Caco-2 (cell line): Measurements from ENCODE around the gene QDPR. TPM values are rescaled to one million over a fixed set of nuclear protein-coding genes. Genes with fewer than 3 reads are reported as not detected.

Experiments used
- BruUV-seq: library from RNA; stranded (reverse); fragments of 400-500 nt; replicated peaks from 2 replicates; lab custom pipeline; 2021; lab: Mats Ljungman, UMichigan
- CTCF ChIA-PET: fragments of 300-600 bp; sonication (Branson Sonifier 250); formaldehyde crosslinking; loops from one replicate; lab custom pipeline; 2022; ENCODE audit warnings: antibody characterized with exemption; lab: Charles Lee
- POLR2A ChIA-PET: fragments of 300-600 bp; sonication (Branson Sonifier 250); formaldehyde crosslinking; loops from one replicate; lab custom pipeline; 2022; ENCODE audit warnings: antibody characterized with exemption; lab: Charles Lee
- DNase-seq, 2 experiments: peaks; one replicate each; pipeline versions ENCODE4 v3.0.0 to v3.0.0-alpha.2; 2020 to 2022
- H3K27me3 ChIP-seq: replicated peaks from 2 replicates; pipeline ENCODE4 v1.6.0; 2011; ENCODE audit warnings: low read length; ENCODE audit not compliant: control insufficient read depth, insufficient read depth
- H3K36me3 ChIP-seq: 2 replicates; pipeline ENCODE4 v1.5.1; 2011; ENCODE audit warnings: low read length; ENCODE audit not compliant: control insufficient read depth, insufficient read depth
- H3K4me1 ChIP-seq: fragments of 250-450 bp; sonication (Bioruptor Pico); 2 replicates; pipeline ENCODE4 v1.5.1; 2020; ENCODE audit warnings: mild to moderate bottlenecking
- H3K4me3 ChIP-seq: 2 replicates; pipeline ENCODE4 v1.5.1; 2011; ENCODE audit warnings: low read depth, mild to moderate bottlenecking, control low read depth, low read length
- H3K9me3 ChIP-seq: fragments of 250-450 bp; sonication (Bioruptor Pico); 2 replicates; pipeline ENCODE4 v1.5.1; 2020; ENCODE audit warnings: mild to moderate bottlenecking, moderate library complexity
- H3K27ac Mint-ChIP-seq: one replicate; pipeline ENCODE4 v1.8.0; 2022; ENCODE audit warnings: mixed read lengths; ENCODE audit not compliant: unreplicated experiment
- H3K27me3 Mint-ChIP-seq: one replicate; pipeline ENCODE4 v1.8.0; 2022; ENCODE audit warnings: mixed read lengths; ENCODE audit not compliant: insufficient read depth, unreplicated experiment
- H3K36me3 Mint-ChIP-seq: one replicate; pipeline ENCODE4 v1.8.0; 2022; ENCODE audit warnings: mild to moderate bottlenecking, mixed read lengths; ENCODE audit not compliant: insufficient read depth, unreplicated experiment
- H3K4me1 Mint-ChIP-seq: one replicate; pipeline ENCODE4 v1.8.0; 2022; ENCODE audit warnings: low read depth, mixed read lengths; ENCODE audit not compliant: unreplicated experiment
- H3K4me3 Mint-ChIP-seq: one replicate; pipeline ENCODE4 v1.8.0; 2022; ENCODE audit warnings: mild to moderate bottlenecking, moderate library complexity, mixed read lengths; ENCODE audit not compliant: unreplicated experiment
- H3K9me3 Mint-ChIP-seq: one replicate; pipeline ENCODE4 v1.8.0; 2022; ENCODE audit warnings: mixed read lengths; ENCODE audit not compliant: unreplicated experiment
- intact Hi-C: fragments of 100-400 bp; cut with micrococcal nuclease; formaldehyde crosslinking; loops from one replicate; pipeline ENCODE4 v1.10.0; 2022; ENCODE audit not compliant: unreplicated experiment
- total RNA-seq: library from RNA; stranded (reverse); gene quantifications from 2 replicates; pipeline ENCODE4 v1.2.3, GENCODE V29; 2022
- TF ChIP-seq, protein P1 (sequence below), 2 experiments: fragments of 200-600 bp in 1 of 2; IDR thresholded peaks; 1 replicate in 1 of 2; 2 replicates in 1 of 2; pipeline versions ENCODE4 v1.5.1 to v1.8.0; 2011 to 2022; ENCODE audit warnings: antibody characterized with exemption in 1 of 2, control low read depth in 1 of 2, inconsistent platforms in 1 of 2, low read depth in 1 of 2, low read length in 1 of 2, mild to moderate bottlenecking in 1 of 2, moderate library complexity in 1 of 2; ENCODE audit not compliant: insufficient read depth in 1 of 2, severe bottlenecking in 1 of 2, unreplicated experiment in 1 of 2

QDPR gene
- total RNA-seq, 1 experiment from 2014 or later = 47.3 TPM

- Histone ChIP-seq H3K4me1 (peaks cover 8% of the 10 kb centered on the region), H3K27me3 (no peaks in the 10 kb centered on the region), H3K36me3 (no peaks in the 10 kb centered on the region; the same call in 1 of the 2 replicates), H3K9me3 (no peaks in the 10 kb centered on the region), H3K4me3 (peak overlapping the region; percentile 68)
- ChIA-PET POLR2A (interaction anchor here (0.6 kb wide), 1 partner anchor 19 kb away, joined by 3 read pairs; no protein-coding TSS in a partner anchor), CTCF (interaction anchor here (1.5 kb wide), 1 partner anchor 39 kb away, joined by 8 read pairs; no protein-coding TSS in a partner anchor)
- peak overlapping the region; percentile 79 for H3K27ac Mint-ChIP-seq
- no peaks in the 10 kb centered on the region for H3K4me1 Mint-ChIP-seq
- H3K9me3 Mint-ChIP-seq = no peaks in the 10 kb centered on the region
- intact Hi-C loops = no loop called here
- BruUV-seq = no TSS peak
- H3K27me3 Mint-ChIP-seq = no peaks in the 10 kb centered on the region
- H3K36me3 Mint-ChIP-seq = peaks cover 12% of the 10 kb centered on the region
- H3K4me3 Mint-ChIP-seq = peak overlapping the region; percentile 83
- peak; percentile 42 to 63 for DNase-seq
- TF ChIP-seq, protein P1, sequence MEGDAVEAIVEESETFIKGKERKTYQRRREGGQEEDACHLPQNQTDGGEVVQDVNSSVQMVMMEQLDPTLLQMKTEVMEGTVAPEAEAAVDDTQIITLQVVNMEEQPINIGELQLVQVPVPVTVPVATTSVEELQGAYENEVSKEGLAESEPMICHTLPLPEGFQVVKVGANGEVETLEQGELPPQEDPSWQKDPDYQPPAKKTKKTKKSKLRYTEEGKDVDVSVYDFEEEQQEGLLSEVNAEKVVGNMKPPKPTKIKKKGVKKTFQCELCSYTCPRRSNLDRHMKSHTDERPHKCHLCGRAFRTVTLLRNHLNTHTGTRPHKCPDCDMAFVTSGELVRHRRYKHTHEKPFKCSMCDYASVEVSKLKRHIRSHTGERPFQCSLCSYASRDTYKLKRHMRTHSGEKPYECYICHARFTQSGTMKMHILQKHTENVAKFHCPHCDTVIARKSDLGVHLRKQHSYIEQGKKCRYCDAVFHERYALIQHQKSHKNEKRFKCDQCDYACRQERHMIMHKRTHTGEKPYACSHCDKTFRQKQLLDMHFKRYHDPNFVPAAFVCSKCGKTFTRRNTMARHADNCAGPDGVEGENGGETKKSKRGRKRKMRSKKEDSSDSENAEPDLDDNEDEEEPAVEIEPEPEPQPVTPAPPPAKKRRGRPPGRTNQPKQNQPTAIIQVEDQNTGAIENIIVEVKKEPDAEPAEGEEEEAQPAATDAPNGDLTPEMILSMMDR (IDR thresholded peaks at IDR 0.05; ENCODE audit: insufficient read depth in 1 of 2, low read depth in 1 of 2, low read length in 1 of 2, severe bottlenecking in 1 of 2, unreplicated experiment in 1 of 2) = no peak
Measured at GRCh38 chr4:17511051-17511450, 839 bp downstream of the QDPR start.

DNA sequence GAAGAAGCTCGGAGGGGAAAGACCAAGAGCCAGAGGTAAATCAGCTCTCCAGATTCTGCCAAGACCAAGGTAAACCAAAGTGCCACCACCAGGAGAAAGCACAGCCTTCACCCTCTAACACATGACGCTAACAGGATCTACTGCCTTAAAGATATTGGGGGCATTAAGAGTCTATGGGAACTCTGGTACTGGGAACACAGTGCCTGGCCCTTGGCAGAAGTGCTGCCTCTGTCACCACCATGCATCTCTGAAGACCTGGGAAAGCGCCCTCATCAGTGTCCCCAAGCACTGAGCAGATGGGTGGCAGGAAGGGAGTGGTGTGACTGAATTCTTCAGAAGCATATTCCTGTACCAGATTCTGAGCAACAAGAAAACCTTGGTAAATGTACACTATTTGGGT is 1.3 kb downstream of the QDPR start:
- POLR2A ChIA-PET = interaction anchor here (0.6 kb wide), 1 partner anchor 19 kb away, joined by 3 read pairs; no protein-coding TSS in a partner anchor

GRCh38 chr4:17504081-17504480 is 7.8 kb downstream of the QDPR start:
- H3K27me3 Mint-ChIP-seq = no peaks in the 10 kb centered on the region
- no peak overlapping the region for H3K27ac Mint-ChIP-seq
- ChIA-PET CTCF (no interaction called here), POLR2A (no interaction called here)
- H3K27me3 ChIP-seq = no peaks in the 10 kb centered on the region
- TF ChIP-seq, protein P1 (IDR thresholded peaks at IDR 0.05; ENCODE audit: insufficient read depth in 1 of 2, low read depth in 1 of 2, low read length in 1 of 2, severe bottlenecking in 1 of 2, unreplicated experiment in 1 of 2) = no peak
- H3K9me3 ChIP-seq = no peaks in the 10 kb centered on the region
- no peak overlapping the region for H3K4me3 Mint-ChIP-seq
- no peaks in the 10 kb centered on the region for H3K4me1 ChIP-seq
- intact Hi-C loops = no loop called here
- DNase-seq = no peak
- 0 out of 2 replicates have a peak, but pooled peaks cover 2% of the 10 kb centered on the region for H3K36me3 ChIP-seq
- H3K9me3 Mint-ChIP-seq = no peaks in the 10 kb centered on the region
- BruUV-seq = no TSS peak
- H3K4me1 Mint-ChIP-seq = no peaks in the 10 kb centered on the region
- peaks cover 21% of the 10 kb centered on the region for H3K36me3 Mint-ChIP-seq
- no peak overlapping the region for H3K4me3 ChIP-seq

More for the DNA sequence above, 1.3 kb downstream of the QDPR start:
- no peaks in the 10 kb centered on the region for H3K4me1 Mint-ChIP-seq
- peak overlapping the region; percentile 68; the same call in 1 of the 2 replicates for H3K4me3 ChIP-seq
- BruUV-seq = no TSS peak
- H3K36me3 ChIP-seq = no peaks in the 10 kb centered on the region; the same call in 1 of the 2 replicates
- H3K36me3 Mint-ChIP-seq = peaks cover 12% of the 10 kb centered on the region
- peak overlapping the region; percentile 79 for H3K27ac Mint-ChIP-seq
- DNase-seq = no peak
- intact Hi-C loops = no loop called here
- TF ChIP-seq, protein P1 (IDR thresholded peaks at IDR 0.05; ENCODE audit: insufficient read depth in 1 of 2, low read depth in 1 of 2, low read length in 1 of 2, severe bottlenecking in 1 of 2, unreplicated experiment in 1 of 2) = no peak
- no peaks in the 10 kb centered on the region for H3K9me3 ChIP-seq
- no peaks in the 10 kb centered on the region for H3K27me3 ChIP-seq
- CTCF ChIA-PET = interaction anchor here (1.5 kb wide), 1 partner anchor 39 kb away, joined by 8 read pairs; no protein-coding TSS in a partner anchor
- H3K4me1 ChIP-seq = peaks cover 8% of the 10 kb centered on the region
- peak overlapping the region; percentile 83 for H3K4me3 Mint-ChIP-seq
- no peaks in the 10 kb centered on the region for H3K9me3 Mint-ChIP-seq
- H3K27me3 Mint-ChIP-seq = no peaks in the 10 kb centered on the region
